HepG2 (cell line): ENCODE data around the gene MYL6. TPM values are rescaled to one million over a fixed set of nuclear protein-coding genes. Genes with fewer than 3 reads are reported as not detected.
A peak's percentile ranks its signal among the peaks of the same experiment; 100 is the strongest.

Experiments
- ATAC-seq: fragments of 200-7000 bp; cut with Tn5 transposase; 3 replicates; pipeline ENCODE4 v1.9.1; 2020; ENCODE audit warnings: mild to moderate bottlenecking, moderate library complexity
- BruUV-seq: library from RNA; stranded (reverse); fragments of 400-500 nt; replicated peaks from 2 replicates; lab custom pipeline; 2021; lab: Mats Ljungman, UMichigan
- CTCF ChIA-PET: fragments of 300-600 bp; formaldehyde crosslinking; extraction: SDS; loops from one replicate; lab custom pipeline; 2021; ENCODE audit warnings: low total read pairs, inconsistent platforms, low intra/inter-chr PET ratio; lab: Yijun Ruan, JAX
- POLR2A ChIA-PET: fragments of 350-600 bp; sonication (Branson Sonifier 250); formaldehyde crosslinking; loops from one replicate; lab custom pipeline; 2020; ENCODE audit warnings: antibody characterized with exemption, inconsistent platforms; lab: Yijun Ruan, JAX
- DNase-seq: peaks from one replicate; pipeline ENCODE4 v3.0.0-alpha.2; 2015; ENCODE audit warnings: low spot score
- FAIRE-seq: peaks from 3 replicates; lab custom pipeline; 2011; peaks lifted over from hg19 to GRCh38; lab: Jason Lieb, UNC
- H2AFZ ChIP-seq: one replicate; pipeline ENCODE4 v1.6.1; 2011; ENCODE audit warnings: low read length, inconsistent platforms
- H3K27ac ChIP-seq: fragments of 300-600 bp; 3 replicates; pipeline ENCODE4 v1.8.0; 2011; ENCODE audit warnings: mixed run types, mild to moderate bottlenecking, mixed read lengths, low read length, inconsistent platforms; ENCODE audit not compliant: insufficient read depth; ENCODE audit errors: extremely low read length
- H3K27me3 ChIP-seq, 2 experiments: fragments of 200-600 bp in 1 of 2; 2 replicates in 1 of 2; 3 replicates in 1 of 2; pipeline versions ENCODE4 v1.6.0 to v1.8.0; 2011; ENCODE audit warnings: low read length in 2 of 2, mild to moderate bottlenecking in 2 of 2, moderate library complexity in 2 of 2, inconsistent platforms in 1 of 2; ENCODE audit not compliant: insufficient read depth in 2 of 2, control insufficient read depth in 1 of 2
- H3K36me3 ChIP-seq, 2 experiments: fragments of 200-600 bp in 1 of 2; replicated peaks in 1 of 2; 2 replicates in 1 of 2; 3 replicates in 1 of 2; pipeline versions ENCODE4 v1.5.1 to v1.8.0; 2011; ENCODE audit warnings: low read length in 2 of 2, inconsistent platforms in 1 of 2; ENCODE audit not compliant: insufficient read depth in 2 of 2, control insufficient read depth in 1 of 2
- H3K4me1 ChIP-seq: 2 replicates; pipeline ENCODE4 v1.5.1; 2012; ENCODE audit warnings: low read length, inconsistent platforms; ENCODE audit not compliant: insufficient read depth
- H3K4me2 ChIP-seq: 2 replicates; pipeline ENCODE4 v1.6.0; 2011; ENCODE audit warnings: low read depth, low read length, inconsistent platforms
- H3K4me3 ChIP-seq, 3 experiments: fragments of 200-600 bp in 1 of 3; sonication (generic), shearing (Covaris generic) in 1 of 3; replicated peaks in 1 of 3; 2 replicates each; pipeline ENCODE4 v1.5.1; 2011 to 2016; ENCODE audit warnings: low read length in 3 of 3, inconsistent platforms in 2 of 3, low read depth in 2 of 3, mild to moderate bottlenecking in 2 of 3, control low read depth in 1 of 3, mixed read lengths in 1 of 3; ENCODE audit not compliant: insufficient read depth in 1 of 3
- H3K79me2 ChIP-seq: one replicate; pipeline ENCODE4 v1.6.1; 2011; ENCODE audit warnings: low read length, inconsistent platforms; ENCODE audit not compliant: insufficient read depth
- H3K9ac ChIP-seq: 2 replicates; pipeline ENCODE4 v1.6.0; 2011; ENCODE audit warnings: mild to moderate bottlenecking, low read depth, low read length, inconsistent platforms; ENCODE audit not compliant: insufficient read depth
- H3K9me3 ChIP-seq: 2 replicates; pipeline ENCODE4 v1.5.1; 2012; ENCODE audit warnings: mild to moderate bottlenecking, low read length
- H4K20me1 ChIP-seq: 2 replicates; pipeline ENCODE4 v1.6.0; 2011; ENCODE audit warnings: inconsistent platforms, mild to moderate bottlenecking, low read length, moderate library complexity; ENCODE audit not compliant: insufficient read depth
- ASH2L ChIP-seq: fragments of 300-600, 200-600 bp; sonication (generic); IDR thresholded peaks from 2 replicates; pipeline ENCODE4 v1.7.0; 2017; ENCODE audit warnings: low read depth, mild to moderate bottlenecking, moderate library complexity, mixed read lengths, low read length; ENCODE audit not compliant: insufficient read length
- ESRRA ChIP-seq: sonication (generic); formaldehyde crosslinking; IDR thresholded peaks from 2 replicates; pipeline ENCODE4 v1.5.1; 2020; ENCODE audit warnings: mild to moderate bottlenecking, low read depth, missing genetic modification reagents
- LCORL ChIP-seq, 2 experiments: fragments of 450-650 bp in 1 of 2; sonication (generic) in 1 of 2; formaldehyde crosslinking in 1 of 2; IDR thresholded peaks; 2 replicates each; pipeline versions ENCODE4 v1.5.0 to v1.6.1; 2017 to 2020; ENCODE audit warnings: antibody characterized with exemption in 1 of 2, missing genetic modification reagents in 1 of 2
- ZNF136 ChIP-seq: sonication (generic); formaldehyde crosslinking; IDR thresholded peaks from 2 replicates; pipeline ENCODE4 v1.8.1; 2022; ENCODE audit warnings: low read depth, mild to moderate bottlenecking, moderate library complexity, missing genetic modification reagents
- ZNF331 ChIP-seq: sonication (generic); formaldehyde crosslinking; IDR thresholded peaks from 2 replicates; pipeline ENCODE4 v1.4.0; 2020; ENCODE audit warnings: missing genetic modification reagents
- ZNF44 ChIP-seq: sonication (generic); formaldehyde crosslinking; IDR thresholded peaks from 2 replicates; pipeline ENCODE4 v1.5.1; 2020; ENCODE audit warnings: mild to moderate bottlenecking, missing genetic modification reagents
- ZNF766 ChIP-seq: sonication (generic); formaldehyde crosslinking; IDR thresholded peaks from 2 replicates; pipeline ENCODE4 v1.5.0; 2020; ENCODE audit warnings: missing genetic modification reagents, borderline replicate concordance
- ZNF776 ChIP-seq: sonication (generic); formaldehyde crosslinking; IDR thresholded peaks from 2 replicates; pipeline ENCODE4 v1.4.0; 2020; ENCODE audit warnings: mild to moderate bottlenecking, missing genetic modification reagents
- WGBS: methylation state at CpG from one replicate; pipeline ENCODE4 v1.1.6; 2017; ENCODE audit warnings: low lambda C conversion rate; 5-methylcytosine and 5-hydroxymethylcytosine counted together
- in situ Hi-C: cut with HindIII; loops from 2 replicates; pipeline ENCODE4 v1.10.0; 2017; ENCODE audit warnings: low pct_unique_long_range_greater_than_20kb; ENCODE audit not compliant: extremely low pct_ligation_motif_present
- intact Hi-C: fragments of 100-400 bp; cut with micrococcal nuclease; formaldehyde crosslinking; loops from one replicate; pipeline ENCODE4 v1.10.0; 2022; ENCODE audit not compliant: unreplicated experiment
- polyA plus RNA-seq, 8 experiments: library from polyadenylated mRNA; depleted of rRNA in 3 of 8; stranded (reverse) in 7 of 8; unstranded in 1 of 8; fragments of >200 nt; fragmentation: Illumina TruSeq in 4 of 8; extraction: Trizol in 4 of 8; gene quantifications; 2 replicates each; pipeline versions ENCODE4 v1.2.1 to v1.2.3, GENCODE V29; 2011 to 2016; ENCODE audit warnings: low read depth in 4 of 8, missing spikeins in 1 of 8, mixed read lengths in 1 of 8; ENCODE audit not compliant: insufficient read depth in 1 of 8
- total RNA-seq, 5 experiments: library from RNA; depleted of rRNA; stranded (reverse); fragments of >200 nt; fragmentation: Illumina TruSeq; extraction: Trizol; gene quantifications; 2 replicates each; pipeline ENCODE4 v1.2.3, GENCODE V29; 2016; ENCODE audit warnings: low read depth in 1 of 5
- TF ChIP-seq, protein P1 (sequence below): sonication (generic); formaldehyde crosslinking; IDR thresholded peaks from 2 replicates; pipeline ENCODE4 v1.4.0; 2020; ENCODE audit warnings: mild to moderate bottlenecking, missing genetic modification reagents

Gene MYL6
- total and polyA plus RNA-seq, 2 of the 13 experiments (the other 11 are each of a cell fraction or from before 2014, with no cell fraction given) = 1,127 to 1,192 TPM

DNA sequence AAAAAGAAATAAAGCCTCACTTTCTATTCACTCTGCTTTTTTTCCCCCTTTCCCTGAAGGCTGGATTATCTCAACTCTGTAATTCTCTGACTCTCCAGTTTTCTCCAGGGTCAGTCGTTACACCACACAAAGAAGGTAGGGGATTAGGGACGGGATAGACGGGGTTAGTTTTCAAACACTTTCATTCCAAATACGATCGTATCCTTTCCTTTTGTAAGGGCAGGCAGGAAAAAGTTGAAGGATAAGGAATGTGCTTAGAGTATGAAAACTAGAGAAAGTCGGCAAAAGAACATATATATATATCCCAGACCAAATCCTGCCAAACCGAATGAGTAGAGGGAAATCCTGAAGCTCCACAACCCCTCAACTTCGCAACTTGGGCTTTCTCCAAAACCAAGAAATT lies 30.7 kb upstream of the MYL6 start:
- Histone ChIP-seq H3K27ac (peak overlapping the region; percentile 65), H3K27me3 (no peaks in the 10 kb centered on the region), H3K4me1 (peaks cover 67% of the 10 kb centered on the region), H3K9me3 (no peaks in the 10 kb centered on the region), H4K20me1 (no peaks in the 10 kb centered on the region), H3K79me2 (peaks cover 17% of the 10 kb centered on the region), H3K36me3 (peaks cover 10 to 23% of the 10 kb centered on the region in 2 experiments), H3K4me2 (peak overlapping the region; percentile 87), H3K9ac (peak overlapping the region; percentile 78), H3K4me3 (peak overlapping the region; percentile 52 to 89 (median 61)), H2AFZ (peak overlapping the region; percentile 31)
- POLR2A ChIA-PET = interaction anchor here (0.5 to 3.8 kb wide), 31 partner anchors 9 to 624 kb away, joined by 3 to 58 read pairs (median 5); partner anchors contain the start of genes CNPY2, COQ10A, ERBB3 and MYL6
- no TSS peak for BruUV-seq
- ATAC-seq (no peak), DNase-seq (no peak), FAIRE-seq (no peak)
- 3% methylated on average over 8 of the region's 8 CpGs for WGBS
- CTCF ChIA-PET = interaction anchor here (1.2 to 4.2 kb wide), 2 partner anchors 62 to 95 kb away, joined by 3 to 24 read pairs; partner anchors contain the start of gene SMARCC2
- TF ChIP-seq ZNF766 (CRISPR knock-in tag) (0 out of 2 replicates have a peak, but pooled peaks have one; percentile 9), ZNF44 (CRISPR knock-in tag) (0 out of 2 replicates have a peak, but pooled peaks have one; percentile 3), ZNF776 (no peak), ASH2L (peak; percentile 18), ZNF331 (no peak), ESRRA (CRISPR knock-in tag) (0 out of 2 replicates have a peak, but pooled peaks have one; percentile 10), ZNF136 (CRISPR knock-in tag) (0 out of 2 replicates have a peak, but pooled peaks have one; percentile 4), LCORL (IDR thresholded peaks at IDR 0.05) (no peak), LCORL (CRISPR knock-in tag; IDR thresholded peaks at IDR 0.05) (0 out of 2 replicates have a peak, but pooled peaks have one; percentile 14)
- TF ChIP-seq, protein P1, sequence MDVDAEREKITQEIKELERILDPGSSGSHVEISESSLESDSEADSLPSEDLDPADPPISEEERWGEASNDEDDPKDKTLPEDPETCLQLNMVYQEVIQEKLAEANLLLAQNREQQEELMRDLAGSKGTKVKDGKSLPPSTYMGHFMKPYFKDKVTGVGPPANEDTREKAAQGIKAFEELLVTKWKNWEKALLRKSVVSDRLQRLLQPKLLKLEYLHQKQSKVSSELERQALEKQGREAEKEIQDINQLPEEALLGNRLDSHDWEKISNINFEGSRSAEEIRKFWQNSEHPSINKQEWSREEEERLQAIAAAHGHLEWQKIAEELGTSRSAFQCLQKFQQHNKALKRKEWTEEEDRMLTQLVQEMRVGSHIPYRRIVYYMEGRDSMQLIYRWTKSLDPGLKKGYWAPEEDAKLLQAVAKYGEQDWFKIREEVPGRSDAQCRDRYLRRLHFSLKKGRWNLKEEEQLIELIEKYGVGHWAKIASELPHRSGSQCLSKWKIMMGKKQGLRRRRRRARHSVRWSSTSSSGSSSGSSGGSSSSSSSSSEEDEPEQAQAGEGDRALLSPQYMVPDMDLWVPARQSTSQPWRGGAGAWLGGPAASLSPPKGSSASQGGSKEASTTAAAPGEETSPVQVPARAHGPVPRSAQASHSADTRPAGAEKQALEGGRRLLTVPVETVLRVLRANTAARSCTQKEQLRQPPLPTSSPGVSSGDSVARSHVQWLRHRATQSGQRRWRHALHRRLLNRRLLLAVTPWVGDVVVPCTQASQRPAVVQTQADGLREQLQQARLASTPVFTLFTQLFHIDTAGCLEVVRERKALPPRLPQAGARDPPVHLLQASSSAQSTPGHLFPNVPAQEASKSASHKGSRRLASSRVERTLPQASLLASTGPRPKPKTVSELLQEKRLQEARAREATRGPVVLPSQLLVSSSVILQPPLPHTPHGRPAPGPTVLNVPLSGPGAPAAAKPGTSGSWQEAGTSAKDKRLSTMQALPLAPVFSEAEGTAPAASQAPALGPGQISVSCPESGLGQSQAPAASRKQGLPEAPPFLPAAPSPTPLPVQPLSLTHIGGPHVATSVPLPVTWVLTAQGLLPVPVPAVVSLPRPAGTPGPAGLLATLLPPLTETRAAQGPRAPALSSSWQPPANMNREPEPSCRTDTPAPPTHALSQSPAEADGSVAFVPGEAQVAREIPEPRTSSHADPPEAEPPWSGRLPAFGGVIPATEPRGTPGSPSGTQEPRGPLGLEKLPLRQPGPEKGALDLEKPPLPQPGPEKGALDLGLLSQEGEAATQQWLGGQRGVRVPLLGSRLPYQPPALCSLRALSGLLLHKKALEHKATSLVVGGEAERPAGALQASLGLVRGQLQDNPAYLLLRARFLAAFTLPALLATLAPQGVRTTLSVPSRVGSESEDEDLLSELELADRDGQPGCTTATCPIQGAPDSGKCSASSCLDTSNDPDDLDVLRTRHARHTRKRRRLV (CRISPR knock-in tag) = peak; percentile 34; the same call in 1 of the 2 replicates
- intact Hi-C loops (loop anchor here (2.0 kb wide), 2 partner anchors 31 to 61 kb away; partner anchors contain the start of genes MYL6 and SMARCC2), in situ Hi-C loops (loop anchor here (5.0 kb wide), 1 partner anchor 60 kb away; the partner anchor contains the start of gene SMARCC2)
